HG03442 (cell line): ENCODE data around the gene ERMARD.
"Not testable (repeated sequence)": the region's sequence is repeated elsewhere in the genome, so short reads cannot be mapped to it uniquely, and the experiment has no call there.

Source experiments
- ATAC-seq: cut with Tn5 transposase; IDR thresholded peaks from one replicate; pipeline ENCODE4 v1.9.1; 2021; ENCODE audit warnings: mild to moderate bottlenecking, moderate library complexity; ENCODE audit not compliant: unreplicated experiment

Gene ERMARD

DNA sequence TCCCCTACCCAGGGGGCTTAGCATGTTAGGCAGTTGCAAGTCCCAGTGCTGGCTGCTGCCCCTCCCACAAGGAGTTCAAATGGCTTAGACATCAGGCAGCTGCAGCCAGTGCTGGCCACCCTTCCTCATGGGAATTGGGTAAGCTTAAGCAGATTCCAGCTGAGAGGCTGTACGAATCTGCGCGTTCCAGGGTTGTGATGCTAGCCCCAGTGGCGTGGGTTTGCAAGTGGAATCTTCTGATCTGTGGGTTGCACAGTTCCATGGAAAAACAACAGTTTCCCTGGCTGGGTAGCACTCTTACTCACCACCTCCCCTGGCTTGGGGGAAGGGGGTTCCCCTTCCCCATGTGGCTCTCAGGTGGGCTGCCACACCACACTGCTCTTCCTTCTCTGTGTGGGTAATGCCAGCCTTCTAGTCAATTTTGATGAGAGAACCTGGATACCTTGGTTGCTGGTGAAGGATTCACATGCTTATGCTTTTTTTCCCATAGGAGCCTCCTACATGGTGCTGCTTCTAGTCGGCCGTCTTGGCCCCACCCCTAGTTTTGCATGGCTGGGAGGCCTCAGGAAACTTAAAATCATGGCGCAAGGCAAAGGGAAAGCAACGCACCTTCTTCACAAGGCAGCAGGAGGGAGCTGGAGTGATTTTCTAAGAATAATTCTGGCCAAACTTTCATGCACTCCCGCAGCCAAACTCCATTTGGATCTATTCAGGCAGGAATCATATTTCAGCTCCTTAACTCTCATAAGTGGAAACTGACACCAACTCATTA is 13.0 kb upstream of the ERMARD start:
- ATAC-seq, result no peak

DNA sequence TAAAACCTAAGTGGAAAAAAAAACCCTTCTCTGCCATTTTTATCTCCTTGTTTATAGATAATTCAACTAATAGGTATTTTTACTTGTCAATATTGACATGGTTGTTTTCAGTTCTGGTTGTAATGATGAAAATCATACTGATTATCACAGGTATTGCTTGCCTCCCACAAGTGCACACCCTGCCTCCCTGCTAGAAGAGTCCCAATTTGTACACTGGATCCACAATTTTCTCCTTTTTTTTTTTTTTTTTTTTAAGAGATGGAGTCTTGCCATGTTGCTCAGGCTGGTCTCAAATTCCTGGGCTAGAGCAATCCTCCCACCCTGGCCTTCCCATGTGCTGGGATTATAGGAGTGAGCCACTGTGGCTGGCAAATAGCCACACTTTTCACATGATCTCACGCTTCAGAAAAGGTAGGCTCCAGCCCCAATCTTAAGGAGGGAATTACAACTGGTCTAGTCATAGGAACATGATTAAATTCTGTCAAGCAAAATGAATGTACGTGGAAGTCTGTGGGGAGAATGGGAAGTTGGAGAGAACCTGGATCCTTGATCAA is 12.4 kb upstream of the ERMARD start:
- ATAC-seq, result no peak

DNA sequence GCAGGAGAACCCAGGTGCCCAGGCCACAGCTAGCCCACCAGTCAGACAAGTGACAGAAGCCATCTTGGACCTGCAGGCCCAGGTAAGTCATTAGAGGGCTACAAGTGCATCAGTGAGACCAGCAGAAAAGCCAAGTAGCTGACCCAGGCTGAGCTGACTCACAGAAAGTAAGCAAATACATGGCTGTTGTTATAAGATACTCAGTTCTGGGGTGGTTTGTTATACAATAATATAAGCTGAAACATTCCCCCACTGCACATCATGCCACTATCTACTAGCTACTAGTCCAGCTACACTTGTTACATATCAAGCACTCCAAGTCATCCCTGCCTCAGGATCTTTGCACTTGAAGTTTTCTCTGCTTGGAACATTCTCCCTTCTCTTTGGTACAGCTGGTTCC is 10.1 kb upstream of the ERMARD start:
- no peak for ATAC-seq

DNA sequence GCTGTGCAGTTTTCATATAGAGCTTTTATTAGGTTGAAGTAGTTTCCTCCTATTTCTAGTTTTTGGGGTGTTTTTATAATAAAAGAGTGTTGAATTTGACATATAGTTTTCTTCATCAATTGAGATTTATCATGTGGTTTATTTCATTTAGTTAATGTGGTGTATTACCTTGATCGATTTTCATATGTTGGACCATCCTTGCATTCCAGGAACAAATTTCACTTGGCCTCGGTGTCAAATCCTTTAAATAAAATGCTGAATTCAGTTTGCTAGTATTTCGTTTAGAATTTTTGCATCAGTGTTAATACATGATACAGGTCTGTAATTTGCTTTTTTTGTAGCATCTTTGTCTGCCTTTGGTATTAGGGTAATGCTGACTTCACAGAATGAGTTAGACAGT is 6.0 kb upstream of the ERMARD start:
- ATAC-seq, result no peak

DNA sequence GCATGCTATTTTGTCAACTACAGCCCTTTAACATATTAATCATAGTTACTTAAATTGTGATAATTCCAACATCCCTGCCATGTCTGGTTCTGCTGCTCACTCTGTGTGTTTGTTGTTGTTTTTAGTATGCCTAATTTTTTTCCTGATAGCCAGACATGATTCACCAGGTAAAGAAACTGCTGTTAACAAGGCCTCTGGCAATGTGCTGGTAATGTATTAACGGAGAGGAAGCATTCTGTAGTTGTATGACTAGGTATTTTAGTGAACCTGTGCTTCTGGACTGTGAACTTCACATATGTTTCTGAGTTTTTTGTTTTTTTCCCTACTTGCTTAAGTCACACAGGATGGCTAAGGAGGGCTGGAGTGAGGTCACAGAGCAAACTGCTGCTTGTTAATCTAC is 4.9 kb upstream of the ERMARD start:
- no peak for ATAC-seq

DNA sequence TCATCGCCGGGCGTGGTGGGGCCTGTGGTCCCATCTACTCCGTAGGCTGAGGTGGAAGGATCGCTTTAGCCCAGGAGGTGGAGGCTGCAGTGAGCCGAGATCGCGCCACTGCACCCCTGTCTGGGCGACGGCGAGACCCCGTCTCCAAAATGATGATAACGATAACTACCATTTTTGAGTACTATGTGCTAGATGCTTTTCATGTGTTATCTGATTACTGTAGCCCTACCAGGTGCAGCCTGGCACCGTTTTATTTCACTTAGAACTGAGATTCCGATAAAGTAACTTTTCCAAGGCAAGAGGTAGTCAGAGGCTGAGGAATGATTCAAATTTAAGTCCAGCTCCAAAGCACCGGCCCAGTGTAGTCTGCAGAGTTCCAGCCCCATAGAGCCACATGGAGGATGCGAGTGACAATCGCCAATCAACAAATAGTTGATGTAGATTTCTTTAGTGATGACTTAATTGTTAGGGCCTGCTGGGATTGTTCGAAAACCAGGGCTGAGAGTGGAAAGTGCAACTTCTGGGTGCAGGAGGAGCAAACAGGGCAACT is 727 bp downstream of the ERMARD start:
- no peak for ATAC-seq

DNA sequence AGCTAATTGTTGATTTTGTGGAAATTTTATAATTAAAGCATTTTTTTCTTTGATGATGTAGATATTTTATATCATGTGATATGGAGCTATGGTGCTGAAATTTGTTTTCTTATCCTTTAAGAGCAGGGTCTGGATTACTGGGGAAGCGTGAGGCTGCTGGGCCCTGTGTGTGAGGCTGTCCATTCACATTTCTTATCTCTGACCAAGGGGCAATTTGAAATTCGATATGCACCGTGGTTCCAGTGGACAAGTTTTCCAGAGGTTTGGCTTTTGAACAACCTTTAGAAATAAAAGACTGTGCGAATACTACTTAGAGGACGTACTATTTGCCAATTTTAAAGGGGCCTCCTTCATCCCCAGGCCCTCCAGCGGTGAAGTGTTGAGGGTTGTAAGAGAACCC is 3.7 kb downstream of the ERMARD start:
- no peak for ATAC-seq

DNA sequence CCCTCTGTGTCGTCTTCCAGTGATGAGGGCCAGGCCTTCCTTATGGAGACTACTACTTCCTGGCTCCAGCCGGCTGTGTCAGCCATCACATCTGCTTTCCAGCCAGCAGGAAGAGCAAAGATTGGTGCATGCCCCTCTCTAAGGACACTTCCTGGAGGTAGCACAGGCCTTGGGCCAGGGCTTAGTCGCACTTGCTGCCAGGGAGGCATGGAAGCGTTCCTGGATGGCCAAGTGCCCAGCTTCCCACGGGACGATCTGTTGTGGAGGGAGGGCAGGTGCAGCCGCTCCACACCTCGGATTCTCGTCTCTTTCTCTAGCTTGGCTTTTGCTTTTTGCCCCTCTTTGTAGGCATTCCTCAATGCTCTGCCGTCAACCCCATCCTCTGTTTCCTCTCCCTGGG is 11.9 kb downstream of the ERMARD start:
- no peak for ATAC-seq

DNA sequence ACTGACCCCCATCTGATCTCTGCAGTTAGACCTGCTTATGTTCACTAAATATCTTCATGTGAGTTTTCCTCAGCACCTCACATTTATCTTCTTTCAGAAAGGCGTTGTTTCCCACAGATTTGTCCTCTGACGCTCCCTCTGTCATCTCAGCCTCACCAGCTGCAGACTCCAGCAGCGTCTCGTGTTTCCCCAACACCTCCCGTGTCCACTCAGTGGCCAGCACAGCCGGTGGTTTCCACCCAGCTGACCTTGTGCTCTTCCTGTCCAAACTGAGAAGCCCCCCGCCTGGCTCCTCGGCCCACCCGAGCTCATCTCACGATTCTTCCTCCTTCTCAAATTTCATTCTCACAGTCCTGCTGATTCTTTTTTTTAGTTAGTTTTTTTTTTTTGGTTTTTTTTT is 12.5 kb downstream of the ERMARD start:
- no peak for ATAC-seq

DNA sequence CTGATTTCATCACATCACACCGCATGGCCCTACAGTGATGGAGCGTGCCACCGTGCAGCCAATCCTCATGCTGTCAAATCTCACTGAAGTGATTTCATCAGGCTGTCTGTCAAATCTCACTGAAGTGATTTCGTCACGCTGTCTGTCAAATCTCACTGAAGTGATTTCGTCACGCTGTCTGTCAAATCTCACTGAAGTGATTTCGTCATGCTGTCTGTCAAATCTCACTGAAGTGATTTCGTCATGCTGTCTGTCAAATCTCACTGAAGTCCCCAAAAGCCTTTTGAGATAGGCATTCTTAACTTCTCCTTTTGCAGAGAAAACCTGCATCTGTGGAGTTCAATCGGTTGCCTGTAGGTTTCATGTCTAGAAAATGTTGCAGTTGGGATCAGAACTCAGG is 14.4 kb downstream of the ERMARD start:
- ATAC-seq, result not testable (repeated sequence)

DNA sequence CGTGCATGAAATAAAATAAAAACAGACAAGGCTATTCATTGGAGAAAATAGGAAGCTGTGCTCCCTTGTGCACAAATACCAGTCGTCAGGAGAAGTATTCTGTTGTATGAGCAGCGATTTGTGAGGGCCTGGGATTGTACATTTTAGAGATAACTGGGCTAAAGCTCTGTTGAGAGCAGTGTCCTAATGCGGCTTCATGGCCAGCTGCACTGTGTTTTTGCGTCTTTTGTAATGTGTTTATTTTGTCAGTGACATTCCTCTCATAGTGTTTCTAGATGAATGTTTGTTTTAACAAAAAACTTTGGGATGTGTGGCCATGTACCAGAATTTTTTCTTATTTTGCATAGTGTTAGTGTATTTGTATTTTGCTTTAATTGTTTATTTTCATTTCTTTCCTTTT is 14.8 kb downstream of the ERMARD start:
- ATAC-seq, result no peak

DNA sequence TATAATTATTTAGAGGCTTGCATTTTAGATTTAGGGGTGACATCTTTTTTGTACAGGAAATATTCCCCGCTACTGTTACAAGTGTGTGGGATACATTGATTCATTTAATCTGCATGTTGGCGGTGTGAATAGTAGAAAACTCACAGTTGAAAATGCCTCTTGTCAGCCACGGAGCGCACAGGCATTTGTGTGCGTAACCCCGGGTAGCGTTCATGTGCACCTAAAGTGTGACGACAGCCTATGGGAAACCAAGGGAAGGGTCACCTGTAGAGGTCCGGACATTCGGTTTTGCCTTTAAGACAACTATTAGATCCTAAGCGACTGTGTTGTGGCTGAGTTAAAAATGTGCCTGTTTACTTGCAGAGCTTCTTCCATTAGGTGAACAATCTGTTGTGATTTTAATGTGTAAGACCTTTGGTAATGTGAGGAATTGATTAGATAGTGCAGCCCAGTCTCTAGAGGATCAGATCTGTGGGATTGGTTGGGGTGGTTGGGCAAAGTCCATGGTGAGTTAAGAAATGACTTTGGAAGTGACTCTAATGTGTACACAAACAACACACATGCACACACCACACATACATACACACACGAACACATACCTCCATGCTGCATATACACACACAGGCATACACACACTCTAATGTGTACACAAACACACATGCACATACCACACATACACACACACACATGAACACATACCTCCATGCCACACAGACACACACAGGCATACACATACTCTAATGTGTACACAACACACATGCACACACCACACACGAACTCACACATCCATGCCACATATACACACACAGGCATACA is 15.7 kb downstream of the ERMARD start:
- ATAC-seq, result no peak

DNA sequence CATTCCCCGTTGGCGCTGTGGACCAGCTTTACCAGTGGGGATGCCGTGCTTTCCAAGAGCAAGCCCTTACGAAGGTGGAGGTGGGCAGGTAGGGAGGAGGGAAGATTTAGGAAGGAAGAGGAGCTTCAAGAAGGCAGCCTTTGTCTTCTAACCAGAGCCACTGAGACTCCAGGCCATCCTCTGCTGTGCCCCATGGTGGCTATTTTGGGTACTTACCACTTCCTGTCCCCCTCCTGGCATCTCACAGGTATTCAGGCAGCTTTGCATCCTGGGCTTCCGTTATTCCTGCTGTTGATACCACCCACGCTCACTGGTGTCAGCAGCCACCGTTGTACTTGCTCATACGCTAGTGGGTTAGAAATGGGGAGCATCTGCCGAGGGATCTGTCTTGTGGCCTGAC is 22.9 kb downstream of the ERMARD start:
- no peak for ATAC-seq

DNA sequence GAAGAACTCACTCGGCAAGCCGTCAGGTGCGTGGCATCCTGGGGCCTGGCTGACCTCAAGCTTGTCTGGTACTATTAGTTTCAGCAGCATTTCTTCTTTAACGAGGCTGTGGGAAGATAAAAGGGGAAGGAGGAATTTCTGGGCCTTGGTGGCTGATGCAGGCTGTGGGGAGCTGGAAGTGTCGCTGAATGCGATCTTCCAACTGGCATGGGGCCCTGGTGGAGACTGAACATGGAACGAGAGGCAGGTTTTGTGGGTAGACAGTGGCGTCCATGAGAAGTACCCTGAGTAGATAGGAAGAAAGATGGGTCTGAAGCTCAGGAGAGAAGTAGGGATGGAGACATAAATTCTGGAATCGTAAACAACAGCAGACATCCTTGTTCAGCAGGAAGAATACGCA is 23.9 kb downstream of the ERMARD start:
- ATAC-seq, result no peak

DNA sequence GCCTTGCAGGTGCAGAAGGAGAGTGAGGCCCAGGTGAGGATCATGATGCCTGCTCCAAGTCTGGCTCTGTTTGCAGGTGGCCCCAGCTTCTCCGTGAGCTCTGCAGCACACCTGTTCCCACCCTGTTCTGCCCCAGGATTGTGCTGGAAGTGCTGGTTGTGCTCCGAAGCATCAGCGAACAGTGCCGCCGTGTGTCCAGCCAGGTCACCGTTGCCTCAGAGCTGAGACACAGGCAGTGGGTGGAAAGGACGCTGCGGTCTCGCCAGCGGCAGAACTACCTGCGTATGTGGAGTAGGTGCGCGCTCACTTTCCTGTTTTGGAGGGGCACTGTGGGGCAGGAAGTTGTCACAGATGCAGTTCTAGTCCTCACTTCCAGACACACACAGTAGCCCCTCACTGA is 25.0 kb downstream of the ERMARD start:
- no peak for ATAC-seq

DNA sequence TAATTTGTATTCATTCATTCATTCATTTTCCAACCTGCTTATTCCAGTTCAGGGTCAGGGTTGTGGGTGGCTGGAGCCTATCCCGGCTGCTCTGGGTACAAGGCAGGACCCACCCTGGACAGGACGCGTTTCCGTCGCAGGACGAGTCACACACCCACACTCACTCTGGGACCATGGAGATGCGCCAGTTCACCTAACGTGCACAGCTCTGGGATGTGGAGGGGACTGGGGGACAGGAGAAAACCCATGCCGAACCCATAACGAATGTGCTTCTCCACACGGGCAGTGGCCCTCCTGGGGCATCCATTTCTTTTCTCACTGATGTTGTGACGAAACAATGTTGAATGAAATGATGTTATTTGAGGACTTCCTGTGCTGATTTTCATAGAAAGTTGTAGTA is 26.5 kb downstream of the ERMARD start:
- no peak for ATAC-seq

DNA sequence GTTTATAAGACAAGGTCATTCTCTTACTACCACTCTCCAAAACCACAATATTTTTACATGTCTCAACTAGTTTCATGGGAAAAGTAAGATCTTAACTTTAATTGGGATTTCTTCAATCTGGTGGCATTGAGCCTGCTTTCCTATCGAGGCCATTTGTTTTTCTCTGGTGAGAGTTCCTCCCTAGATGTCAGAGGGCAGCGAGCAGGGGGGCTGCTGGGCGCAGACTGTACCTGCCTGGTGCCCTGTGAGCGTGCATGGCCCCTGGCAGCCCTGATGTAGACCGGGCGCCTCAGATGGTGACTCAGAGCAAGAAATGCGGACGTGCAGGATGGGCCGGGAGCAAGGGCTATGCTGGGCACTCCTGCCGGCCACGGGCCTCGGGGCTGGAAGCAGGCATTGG is 27.2 kb downstream of the ERMARD start:
- no peak for ATAC-seq

DNA sequence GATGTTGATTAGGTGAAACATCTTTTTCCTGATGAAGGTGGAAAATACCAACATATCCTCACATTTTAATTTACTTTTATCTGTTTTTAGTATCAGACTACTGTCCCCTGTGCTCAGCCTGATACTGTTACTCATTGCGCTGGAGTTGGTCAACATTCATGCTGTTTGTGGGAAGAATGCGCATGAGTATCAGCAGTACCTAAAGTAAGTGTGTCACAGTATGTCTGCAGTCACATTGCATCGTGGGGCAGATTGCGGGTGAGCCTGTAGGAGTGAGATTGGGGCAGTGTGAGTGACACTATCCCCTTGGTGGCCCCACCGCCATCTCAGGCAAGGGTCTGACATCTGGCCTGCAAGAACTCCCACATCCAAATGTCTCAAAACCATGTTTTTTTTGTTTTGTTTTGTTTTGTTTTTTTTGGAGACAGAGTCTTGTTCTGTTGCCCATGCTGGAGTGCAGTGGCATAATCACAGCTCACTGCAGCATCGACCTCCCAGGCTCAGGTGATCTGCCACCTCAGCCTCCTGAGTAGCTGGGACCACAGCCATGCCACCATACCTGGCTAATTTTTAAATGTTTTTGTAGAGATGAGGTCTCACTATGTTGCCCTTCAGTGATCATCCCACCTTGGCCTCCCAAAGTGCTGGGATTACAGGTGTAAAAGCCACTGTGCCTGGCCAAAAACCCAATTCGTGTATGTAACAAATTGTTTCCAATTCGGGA is 27.8 kb downstream of the ERMARD start:
- ATAC-seq, result no peak

DNA sequence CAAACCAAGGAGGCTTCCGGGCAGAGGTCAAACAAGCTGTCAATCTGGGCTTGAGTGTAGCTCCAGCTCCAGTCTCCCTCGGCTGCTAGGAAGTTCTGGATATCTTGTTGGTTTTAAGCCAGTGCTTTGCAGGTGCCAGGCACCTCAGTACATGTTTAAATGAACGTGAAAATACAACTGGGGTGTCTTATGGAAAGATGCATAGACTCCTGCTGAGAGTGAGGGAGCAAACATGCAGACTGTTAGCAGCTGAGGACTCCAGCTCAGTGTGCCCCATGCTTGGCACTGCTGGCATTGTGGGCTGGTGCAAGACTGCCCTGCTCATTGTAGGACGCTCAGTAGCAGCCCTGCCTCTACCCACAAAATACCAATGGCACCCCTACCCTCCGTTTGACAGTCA is 28.5 kb downstream of the ERMARD start:
- ATAC-seq, result no peak

DNA sequence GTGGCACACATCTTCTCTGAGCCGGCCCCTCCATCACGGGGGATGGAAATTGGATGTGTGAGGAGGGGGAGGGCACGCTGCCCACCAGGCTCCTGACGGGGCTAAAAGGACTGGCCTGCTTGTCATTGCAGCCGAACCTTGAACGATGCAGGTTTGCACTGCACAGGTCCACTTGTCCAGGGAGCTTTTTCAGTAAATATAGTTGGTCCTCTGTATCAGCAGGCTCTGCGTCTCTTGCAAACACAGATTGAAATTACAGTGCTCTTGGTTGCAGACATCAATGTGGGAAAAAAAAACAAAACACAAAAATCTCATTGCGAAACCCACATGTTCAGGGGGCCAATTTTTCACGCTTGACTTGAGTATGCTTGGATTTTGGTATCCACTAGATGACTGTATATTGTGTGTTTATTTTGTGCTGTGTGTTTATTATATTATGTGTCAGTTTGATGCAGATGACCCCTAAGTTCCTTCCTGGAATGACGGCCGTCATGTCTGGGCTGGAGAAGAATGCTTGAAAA is 29.2 kb downstream of the ERMARD start:
- ATAC-seq, result no peak

DNA sequence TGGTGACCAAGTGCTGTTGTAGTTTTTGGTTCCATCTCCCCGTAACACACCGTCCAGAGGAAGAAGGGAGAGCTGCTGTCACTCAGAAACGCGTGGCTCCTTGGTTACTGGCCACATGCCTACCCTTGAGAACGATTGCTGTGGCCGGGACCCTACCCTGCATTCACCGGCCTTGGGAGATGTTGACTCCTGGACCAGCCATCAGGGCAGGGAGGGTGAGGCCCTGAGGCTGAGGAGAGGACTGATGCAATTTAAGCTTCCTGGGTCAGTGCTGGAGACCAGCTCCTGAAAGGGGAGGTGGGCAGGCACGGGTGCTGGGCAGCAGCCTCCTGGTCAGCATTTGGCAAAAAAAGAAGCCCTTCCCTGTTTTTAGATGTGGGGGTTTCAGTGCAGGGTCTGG is 31.5 kb downstream of the ERMARD start:
- no peak for ATAC-seq
